Esophagus muscularis mucosa (tissue), 4 donors: ENCODE data around the gene ETV1. TPM values are rescaled to one million over a fixed set of nuclear protein-coding genes. Genes with fewer than 3 reads are reported as not detected.

Experiments
- DNase-seq: peaks from one replicate; pipeline ENCODE4 v3.0.0-alpha.2; 2017; ENCODE audit errors: extremely low spot score
- H3K27ac ChIP-seq, 4 donors: fragments of 200-600 bp; sonication (generic); replicated peaks in 1 of 4; 1 replicate in 3 of 4; 2 replicates in 1 of 4; pipeline ENCODE4 v1.5.1; 2016 to 2019; ENCODE audit warnings: mild to moderate bottlenecking in 1 of 4
- H3K27me3 ChIP-seq, 4 donors: fragments of 200-600 bp; sonication (generic); one replicate each; pipeline versions ENCODE4 v1.5.1 to v1.6.0; 2016 to 2019
- H3K36me3 ChIP-seq, 4 donors: fragments of 200-600 bp; sonication (generic); one replicate each; pipeline ENCODE4 v1.5.1; 2016 to 2019
- H3K4me1 ChIP-seq, 4 donors: fragments of 200-600 bp; sonication (generic); one replicate each; pipeline ENCODE4 v1.5.1; 2016 to 2019
- H3K4me3 ChIP-seq, 4 donors: fragments of 200-600 bp; sonication (generic); 1 replicate in 2 of 4; 2 replicates in 2 of 4; pipeline ENCODE4 v1.5.1; 2016 to 2019; ENCODE audit warnings: mild to moderate bottlenecking in 4 of 4, moderate library complexity in 1 of 4
- H3K9me3 ChIP-seq, 4 donors: fragments of 200-600 bp; sonication (generic); 1 replicate in 3 of 4; 2 replicates in 1 of 4; pipeline ENCODE4 v1.5.1; 2016 to 2019
- EP300 ChIP-seq: sonication (generic); formaldehyde crosslinking; IDR thresholded peaks from one replicate; pipeline ENCODE4 v1.6.1; 2017; ENCODE audit warnings: antibody characterized with exemption
- POLR2A ChIP-seq: fragments of 450-650 bp; IDR thresholded peaks from one replicate; pipeline ENCODE4 v1.6.1; 2017; ENCODE audit warnings: antibody characterized with exemption, moderate library complexity, mild to moderate bottlenecking, low read depth
- POLR2AphosphoS5 ChIP-seq, 2 donors: sonication (generic); formaldehyde crosslinking; IDR thresholded peaks; one replicate each; pipeline ENCODE4 v1.6.1; 2017; ENCODE audit warnings: antibody characterized with exemption in 2 of 2
- WGBS: methylation state at CpG from one replicate; pipeline ENCODE4 v1.1.5; 2018; 5-methylcytosine and 5-hydroxymethylcytosine counted together
- intact Hi-C: fragments of 100-400 bp; cut with DNase I; formaldehyde crosslinking; loops from one replicate; pipeline ENCODE4 v1.15.1; 2023
- total RNA-seq, 4 donors: library from RNA; depleted of rRNA; stranded (reverse); fragments of >200 nt; gene quantifications; one replicate each; pipeline versions ENCODE4 v1.1.0 to v1.2.1, GENCODE V29; 2016
- TF ChIP-seq, protein P1 (sequence below), 3 experiments: fragments of 200-600 bp in 2 of 3; fragments of 450-650 bp in 1 of 3; sonication (generic) in 2 of 3; IDR thresholded peaks; one replicate each; pipeline ENCODE4 v1.5.1; 2017 to 2019; ENCODE audit warnings: antibody characterized with exemption in 3 of 3, mild to moderate bottlenecking in 2 of 3, moderate library complexity in 1 of 3

Gene ETV1
- 10 to 100 TPM in 3 of 4 donors, 1 to 10 TPM in 1; 7.1 to 16.5 (median 14.1) TPM for total RNA-seq

DNA sequence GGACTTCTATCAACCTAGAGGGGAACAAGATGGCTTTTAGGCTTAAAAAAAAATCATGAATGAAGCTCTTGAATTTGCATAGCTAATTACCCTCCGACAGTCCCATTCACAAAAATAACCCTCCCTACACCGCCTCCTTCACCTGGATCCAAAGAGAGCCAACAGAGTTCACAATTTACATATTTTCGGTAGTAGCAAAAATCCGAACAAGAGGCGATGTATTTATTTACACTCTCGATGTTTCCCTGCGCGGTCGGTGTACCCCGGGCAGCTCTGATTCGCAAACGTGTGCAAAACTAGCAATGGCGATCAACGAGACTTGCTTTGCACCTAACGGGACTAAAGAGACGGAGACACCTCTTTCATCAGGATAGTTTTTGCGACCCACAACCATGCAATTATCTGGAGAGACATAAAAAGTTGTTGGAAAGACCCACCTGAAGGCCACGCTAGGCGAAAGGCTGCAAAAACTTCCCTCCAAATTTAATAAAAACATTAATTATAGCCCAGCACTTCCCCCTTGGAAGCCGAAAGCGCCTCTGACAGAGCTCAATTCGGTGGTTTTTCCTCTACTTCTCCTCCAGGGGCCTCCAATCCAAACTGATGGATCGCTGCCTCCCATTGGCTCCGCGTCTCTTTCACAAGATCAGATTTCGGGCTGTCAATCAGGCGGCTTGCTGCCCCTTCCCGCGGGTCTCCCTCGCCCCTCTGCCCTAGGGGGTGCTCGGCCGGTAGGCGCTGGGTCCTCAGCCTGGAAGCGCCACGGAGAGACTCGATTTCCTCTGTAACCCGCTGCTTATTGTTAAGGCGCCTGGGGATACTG, at the start of gene ETV1:
ETV1 (minus strand) TSS at position 541 of the 823 bp plus-strand sequence. CDS start 614 bp downstream, outside the sequence.
- intact Hi-C loops: no loop called here
- peak within 1 kb of the TSS; percentile 76 to 90 (median 83) for H3K27ac ChIP-seq
- DNase-seq: no peak
- TF ChIP-seq, protein P1, sequence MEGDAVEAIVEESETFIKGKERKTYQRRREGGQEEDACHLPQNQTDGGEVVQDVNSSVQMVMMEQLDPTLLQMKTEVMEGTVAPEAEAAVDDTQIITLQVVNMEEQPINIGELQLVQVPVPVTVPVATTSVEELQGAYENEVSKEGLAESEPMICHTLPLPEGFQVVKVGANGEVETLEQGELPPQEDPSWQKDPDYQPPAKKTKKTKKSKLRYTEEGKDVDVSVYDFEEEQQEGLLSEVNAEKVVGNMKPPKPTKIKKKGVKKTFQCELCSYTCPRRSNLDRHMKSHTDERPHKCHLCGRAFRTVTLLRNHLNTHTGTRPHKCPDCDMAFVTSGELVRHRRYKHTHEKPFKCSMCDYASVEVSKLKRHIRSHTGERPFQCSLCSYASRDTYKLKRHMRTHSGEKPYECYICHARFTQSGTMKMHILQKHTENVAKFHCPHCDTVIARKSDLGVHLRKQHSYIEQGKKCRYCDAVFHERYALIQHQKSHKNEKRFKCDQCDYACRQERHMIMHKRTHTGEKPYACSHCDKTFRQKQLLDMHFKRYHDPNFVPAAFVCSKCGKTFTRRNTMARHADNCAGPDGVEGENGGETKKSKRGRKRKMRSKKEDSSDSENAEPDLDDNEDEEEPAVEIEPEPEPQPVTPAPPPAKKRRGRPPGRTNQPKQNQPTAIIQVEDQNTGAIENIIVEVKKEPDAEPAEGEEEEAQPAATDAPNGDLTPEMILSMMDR (IDR thresholded peaks at IDR 0.05): peak in 2 of 3 experiments; percentile 27 to 43
- TF ChIP-seq POLR2A (no peak), EP300 (no peak), POLR2AphosphoS5 (IDR thresholded peaks at IDR 0.05) (peak in 1 of 2 donors; percentile 7)
- under 1% methylated on average over 35 of the region's 38 CpGs for WGBS
- H3K4me1 ChIP-seq: peaks cover 6 to 19% (median 17%) of the 10 kb centered on the region in 4 donors
- H3K36me3 ChIP-seq: no peaks in the 10 kb centered on the region
- no peaks in the 10 kb centered on the region for H3K27me3 ChIP-seq
- peak within 1 kb of the TSS; percentile 68 to 79 (median 74) for H3K4me3 ChIP-seq
- H3K9me3 ChIP-seq: no peaks in the 10 kb centered on the region

DNA sequence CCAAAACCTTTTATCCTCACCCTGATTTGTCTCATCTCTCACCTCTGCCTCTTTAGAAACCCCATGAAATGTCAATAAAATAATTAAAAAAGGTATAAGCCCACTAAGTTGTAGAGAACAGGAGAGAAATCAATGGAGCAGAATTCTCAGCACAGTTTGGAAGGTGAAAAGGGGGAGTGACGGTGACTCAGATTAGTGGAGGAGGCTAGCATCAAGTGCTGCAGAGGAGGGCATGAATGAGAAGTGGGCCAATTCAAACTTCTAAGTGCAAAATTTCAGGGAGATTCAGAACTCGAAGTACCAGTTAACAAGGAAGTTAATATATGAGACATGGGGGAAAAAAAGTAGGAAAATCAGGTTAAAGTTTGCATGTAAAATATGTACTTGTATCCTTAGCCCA, 34.9 kb upstream of the ETV1 start:
- Histone ChIP-seq H3K4me3 (no peak overlapping the region), H3K27me3 (no peaks in the 10 kb centered on the region), H3K9me3 (no peaks in the 10 kb centered on the region), H3K4me1 (no peaks in the 10 kb centered on the region), H3K36me3 (no peaks in the 10 kb centered on the region), H3K27ac (no peak overlapping the region)
- WGBS: 89% methylated on average over 2 of the region's 2 CpGs
- no peak for DNase-seq
- intact Hi-C loops: no loop called here
- no peak for TF ChIP-seq EP300
- no peak for TF ChIP-seq POLR2A
- TF ChIP-seq, protein P1 (IDR thresholded peaks at IDR 0.05): no peak
- no peak for TF ChIP-seq POLR2AphosphoS5 (IDR thresholded peaks at IDR 0.05)

DNA sequence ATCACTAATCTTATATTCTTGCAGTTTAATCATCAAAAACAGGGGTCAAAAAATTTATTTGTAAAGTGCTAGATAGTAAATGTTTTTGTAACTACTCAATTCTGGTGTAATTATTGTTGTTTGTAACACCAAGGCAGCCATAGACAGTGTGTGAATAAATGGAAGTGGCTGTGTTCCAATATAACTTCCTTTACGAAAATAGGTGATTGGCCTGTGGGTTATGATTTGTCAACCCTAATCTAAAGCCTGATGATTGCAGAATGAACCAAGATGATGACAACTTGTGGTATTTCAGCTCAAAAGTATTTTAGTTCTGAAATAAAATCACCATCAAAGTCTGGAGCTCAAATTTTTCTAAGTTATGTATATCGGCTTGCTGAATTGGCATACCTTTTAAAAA, 34.4 kb upstream of the ETV1 start:
- H3K27ac ChIP-seq: no peak overlapping the region
- WGBS: 87% methylated on average over 2 of the region's 2 CpGs
- TF ChIP-seq POLR2AphosphoS5 (IDR thresholded peaks at IDR 0.05): no peak
- TF ChIP-seq, protein P1 (IDR thresholded peaks at IDR 0.05): no peak
- no peak for TF ChIP-seq EP300
- TF ChIP-seq POLR2A: no peak
- H3K9me3 ChIP-seq: no peaks in the 10 kb centered on the region
- H3K4me3 ChIP-seq: no peak overlapping the region
- no peaks in the 10 kb centered on the region for H3K27me3 ChIP-seq
- DNase-seq: no peak
- no peaks in the 10 kb centered on the region for H3K36me3 ChIP-seq
- no peaks in the 10 kb centered on the region for H3K4me1 ChIP-seq
- intact Hi-C loops: no loop called here

DNA sequence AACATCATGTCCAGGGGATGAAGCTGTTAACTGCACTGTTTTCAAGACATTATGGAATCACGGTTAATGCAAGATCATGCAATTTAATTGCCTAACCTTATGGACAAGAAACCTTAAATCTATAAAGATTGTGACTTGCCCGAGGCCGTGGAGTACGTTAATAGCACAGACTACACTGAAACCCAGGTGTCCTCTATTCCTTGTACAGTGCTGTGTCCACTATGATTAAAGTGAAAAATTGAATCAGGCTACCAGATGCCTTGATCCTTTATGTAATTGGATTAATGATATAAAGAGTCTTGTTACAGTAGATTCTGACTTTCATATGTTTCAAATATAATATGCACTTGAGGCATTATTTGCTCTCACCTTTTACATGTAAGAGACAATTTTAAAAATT, 33.9 kb upstream of the ETV1 start:
- no peak for DNase-seq
- Histone ChIP-seq H3K27me3 (no peaks in the 10 kb centered on the region), H3K9me3 (no peaks in the 10 kb centered on the region), H3K36me3 (no peaks in the 10 kb centered on the region), H3K4me1 (no peaks in the 10 kb centered on the region), H3K27ac (no peak overlapping the region), H3K4me3 (no peak overlapping the region)
- intact Hi-C loops: no loop called here
- TF ChIP-seq POLR2A: no peak
- no peak for TF ChIP-seq EP300
- TF ChIP-seq, protein P1 (IDR thresholded peaks at IDR 0.05): no peak
- no peak for TF ChIP-seq POLR2AphosphoS5 (IDR thresholded peaks at IDR 0.05)
- WGBS: 87% methylated on average over 4 of the region's 4 CpGs

DNA sequence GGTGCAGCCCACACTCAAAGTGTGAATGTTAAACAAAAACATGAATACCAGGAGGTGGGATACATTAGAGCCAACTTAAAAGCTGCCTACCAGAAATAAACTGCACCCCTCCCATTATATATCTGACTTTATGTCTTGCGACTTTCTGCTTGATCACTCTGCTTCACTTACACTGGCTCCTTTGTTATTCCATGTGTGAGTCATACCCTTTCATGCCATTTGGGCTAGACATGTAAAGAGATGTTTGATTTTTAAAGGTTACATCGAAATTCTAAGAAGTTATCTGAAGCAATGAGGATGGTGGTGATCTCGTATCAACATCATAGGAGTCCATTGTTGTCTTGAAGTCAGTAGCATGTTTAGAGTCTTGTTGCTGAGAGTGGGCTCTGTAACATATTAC, 31.6 kb upstream of the ETV1 start:
- DNase-seq: no peak
- H3K27ac ChIP-seq: no peak overlapping the region
- TF ChIP-seq POLR2AphosphoS5 (IDR thresholded peaks at IDR 0.05) (no peak), POLR2A (no peak), EP300 (no peak)
- TF ChIP-seq, protein P1 (IDR thresholded peaks at IDR 0.05): no peak
- no peaks in the 10 kb centered on the region for H3K4me1 ChIP-seq
- H3K27me3 ChIP-seq: no peaks in the 10 kb centered on the region
- intact Hi-C loops: no loop called here
- 89% methylated on average over 3 of the region's 3 CpGs for WGBS
- H3K9me3 ChIP-seq: no peaks in the 10 kb centered on the region
- H3K4me3 ChIP-seq: no peak overlapping the region
- no peaks in the 10 kb centered on the region for H3K36me3 ChIP-seq
